Measurements from ENCODE around the gene KCNT2. TPM values are rescaled to one million over a fixed set of nuclear protein-coding genes. Genes with fewer than 3 reads are reported as not detected.

Gene KCNT2
- total and polyA plus RNA-seq, 5 donors from 2014 or later = not detected

DNA sequence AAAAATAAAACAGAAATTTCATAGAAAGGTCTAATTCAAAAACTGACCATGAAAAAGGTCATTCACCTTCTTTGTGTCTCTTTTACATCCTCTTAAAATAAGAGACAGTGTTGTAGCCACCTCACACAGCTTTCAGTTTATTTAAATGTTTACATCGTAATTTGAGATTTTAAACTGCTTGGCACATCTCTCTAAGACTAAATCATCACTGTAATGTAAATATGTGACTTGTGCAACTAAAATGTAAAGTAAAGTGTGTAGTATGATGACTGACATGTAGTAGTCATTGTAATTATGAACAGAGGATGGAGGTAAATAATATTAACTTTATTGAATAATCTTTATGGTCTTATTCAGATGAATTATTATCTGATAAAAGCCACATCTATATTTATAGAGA lies 283.9 kb downstream of the KCNT2 start:
- H3K36me3 ChIP-seq (ENCODE audit: control insufficient read depth, insufficient read depth, low read length) = no peaks in the 10 kb centered on the region
- H3K9me3 Mint-ChIP-seq = peaks cover 0 to 5% (median 0%) of the 10 kb centered on the region in 7 donors
- peak overlapping the region in 1 of 3 donors; percentile 14 for H3K27ac Mint-ChIP-seq
- H3K9me3 ChIP-seq (ENCODE audit: control insufficient read depth in 2 of 2, low read length in 2 of 2) = no peaks in the 10 kb centered on the region
- H3K27me3 Mint-ChIP-seq = no peaks in the 10 kb centered on the region
- H3K4me3 Mint-ChIP-seq = no peak overlapping the region
- H3K27ac ChIP-seq (ENCODE audit: insufficient read depth, low read length, poor library complexity, severe bottlenecking) = no peak overlapping the region
- H3K27me3 ChIP-seq (ENCODE audit: control insufficient read depth, insufficient read depth, low read length) = no peaks in the 10 kb centered on the region
- ATAC-seq (ENCODE audit: low read depth in 2 of 2) (no peak), DNase-seq (no peak)
- no peaks in the 10 kb centered on the region for H3K4me1 ChIP-seq (ENCODE audit: control insufficient read depth, insufficient read depth, low read length, poor library complexity, severe bottlenecking)
- no peak overlapping the region for H3K4me3 ChIP-seq (ENCODE audit: low read depth, low read length)
- no peaks in the 10 kb centered on the region for H3K4me1 Mint-ChIP-seq
- H3K36me3 Mint-ChIP-seq = no peaks in the 10 kb centered on the region

DNA sequence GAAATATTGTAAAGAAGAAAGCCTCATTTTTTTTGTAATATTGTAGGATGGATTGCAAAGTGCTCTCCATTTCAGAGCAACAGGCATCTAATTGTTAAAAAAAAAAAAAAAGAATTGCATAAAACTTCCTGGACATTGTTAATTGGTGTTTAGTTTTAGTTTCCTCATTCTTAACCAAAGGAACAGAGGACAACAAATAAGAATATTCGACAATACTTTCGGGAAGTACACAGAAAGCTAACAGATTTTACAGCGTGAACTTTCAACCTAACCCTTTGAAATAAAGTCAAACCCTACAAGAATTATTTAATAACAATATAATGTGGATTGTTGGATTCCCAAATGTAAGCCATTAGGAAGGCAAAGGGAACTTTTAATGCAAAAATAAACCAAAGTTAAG lies 284.4 kb downstream of the KCNT2 start:
- no peaks in the 10 kb centered on the region for H3K9me3 ChIP-seq (ENCODE audit: control insufficient read depth in 2 of 2, low read length in 2 of 2)
- no peak overlapping the region for H3K4me3 ChIP-seq (ENCODE audit: low read depth, low read length)
- DNase-seq = no peak
- no peaks in the 10 kb centered on the region for H3K36me3 ChIP-seq (ENCODE audit: control insufficient read depth, insufficient read depth, low read length)
- ATAC-seq (ENCODE audit: low read depth in 2 of 2) = no peak
- H3K27ac ChIP-seq (ENCODE audit: insufficient read depth, low read length, poor library complexity, severe bottlenecking) = no peak overlapping the region
- Mint-ChIP-seq H3K4me1 (no peaks in the 10 kb centered on the region), H3K27ac (no peak overlapping the region), H3K27me3 (no peaks in the 10 kb centered on the region), H3K36me3 (no peaks in the 10 kb centered on the region), H3K4me3 (no peak overlapping the region), H3K9me3 (peaks cover 0 to 5% (median 0%) of the 10 kb centered on the region in 7 donors)
- H3K27me3 ChIP-seq (ENCODE audit: control insufficient read depth, insufficient read depth, low read length) = no peaks in the 10 kb centered on the region
- H3K4me1 ChIP-seq (ENCODE audit: control insufficient read depth, insufficient read depth, low read length, poor library complexity, severe bottlenecking) = no peaks in the 10 kb centered on the region

DNA sequence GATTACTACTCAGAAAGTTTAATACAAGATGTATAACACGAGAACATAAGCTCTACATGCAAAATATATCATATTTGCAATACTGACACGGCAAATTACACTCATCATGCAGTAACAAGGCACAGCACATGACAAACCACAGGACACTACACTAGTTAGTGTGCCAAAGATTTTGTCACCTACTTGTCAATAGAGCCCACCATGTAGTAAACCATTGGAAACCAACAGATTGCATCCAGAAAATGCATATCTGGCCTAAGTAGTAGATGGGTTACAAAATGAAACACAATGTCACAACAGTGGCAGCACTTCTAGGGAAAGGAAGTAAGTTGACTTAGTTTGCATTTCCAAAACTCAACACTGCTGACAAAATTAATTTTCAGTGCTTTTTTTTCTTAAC lies 288.9 kb downstream of the KCNT2 start:
- Histone ChIP-seq H3K9me3 (ENCODE audit: control insufficient read depth in 2 of 2, low read length in 2 of 2) (no peaks in the 10 kb centered on the region), H3K27ac (ENCODE audit: insufficient read depth, low read length, poor library complexity, severe bottlenecking) (no peak overlapping the region), H3K27me3 (ENCODE audit: control insufficient read depth, insufficient read depth, low read length) (no peaks in the 10 kb centered on the region), H3K4me3 (ENCODE audit: low read depth, low read length) (no peak overlapping the region), H3K36me3 (ENCODE audit: control insufficient read depth, insufficient read depth, low read length) (no peaks in the 10 kb centered on the region), H3K4me1 (ENCODE audit: control insufficient read depth, insufficient read depth, low read length, poor library complexity, severe bottlenecking) (no peaks in the 10 kb centered on the region)
- H3K27ac Mint-ChIP-seq = no peak overlapping the region
- no peaks in the 10 kb centered on the region for H3K36me3 Mint-ChIP-seq
- no peaks in the 10 kb centered on the region for H3K27me3 Mint-ChIP-seq
- ATAC-seq (ENCODE audit: low read depth in 2 of 2) = no peak
- no peak overlapping the region for H3K4me3 Mint-ChIP-seq
- H3K9me3 Mint-ChIP-seq = no peaks in the 10 kb centered on the region
- no peaks in the 10 kb centered on the region for H3K4me1 Mint-ChIP-seq
- DNase-seq = no peak

DNA sequence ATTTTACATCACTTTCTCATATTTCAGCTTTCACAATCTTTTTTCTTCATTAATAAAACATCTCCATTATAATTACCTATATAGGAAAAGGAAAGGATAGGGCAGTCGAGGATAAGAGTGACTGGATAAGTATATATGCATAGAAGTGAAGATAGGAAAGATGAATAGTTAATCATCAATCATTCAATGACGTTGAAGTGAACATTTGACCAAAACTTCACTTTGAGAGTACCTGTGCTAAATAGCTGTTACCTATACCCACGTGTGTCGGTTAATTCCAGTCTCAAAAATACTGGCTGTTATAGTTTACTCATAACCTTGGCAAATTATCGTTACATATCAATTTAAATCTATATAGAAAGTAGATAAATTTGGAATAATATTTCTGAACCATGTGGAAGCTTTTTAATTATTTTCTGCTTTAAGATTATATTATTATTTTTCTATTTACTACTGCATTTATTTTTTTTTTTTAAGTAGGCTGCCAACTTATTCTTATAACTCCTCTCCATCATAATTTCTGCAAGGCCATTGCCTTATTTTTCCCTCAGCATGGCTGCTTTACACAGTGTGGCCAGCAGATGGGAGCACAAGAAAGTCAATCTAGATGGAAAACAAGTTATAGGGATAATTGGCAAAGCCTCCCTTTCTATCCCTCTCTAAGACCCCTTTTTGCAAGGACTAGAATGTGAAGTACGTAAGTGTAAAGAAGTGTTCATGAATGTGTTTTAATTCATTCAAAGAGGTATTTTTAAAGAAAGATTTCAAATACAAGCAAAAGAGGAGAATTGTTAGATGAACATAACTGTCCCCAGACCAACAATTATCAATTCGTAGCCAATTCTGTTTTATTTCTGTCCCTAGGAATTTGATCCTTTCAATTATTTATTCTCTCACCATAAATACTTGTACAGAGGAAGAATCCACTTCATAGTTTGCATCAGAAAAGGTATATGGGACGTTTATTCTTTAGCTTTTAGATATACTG lies 290.4 kb downstream of the KCNT2 start:
- H3K27me3 Mint-ChIP-seq = no peaks in the 10 kb centered on the region

DNA sequence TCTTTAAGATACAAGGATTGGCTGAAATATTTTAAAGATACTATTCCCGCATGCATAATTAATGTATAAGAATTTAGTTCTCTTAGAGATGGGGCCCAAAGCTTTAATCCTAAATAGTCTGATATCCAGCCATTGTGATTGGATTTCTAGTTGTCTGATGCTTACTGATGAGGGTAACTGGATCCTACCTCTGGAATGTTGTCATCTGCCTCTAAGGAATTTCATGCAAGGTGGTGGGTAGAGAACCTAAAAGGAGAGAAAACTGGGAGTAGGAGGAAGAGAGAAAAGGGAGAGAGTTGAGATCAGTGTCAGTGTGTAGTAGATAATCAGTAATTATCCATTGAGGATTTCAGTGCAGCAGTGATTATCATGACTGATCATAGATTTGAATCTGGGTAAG lies 295.5 kb downstream of the KCNT2 start:
- Histone ChIP-seq H3K9me3 (ENCODE audit: control insufficient read depth in 2 of 2, low read length in 2 of 2) (no peaks in the 10 kb centered on the region), H3K36me3 (ENCODE audit: control insufficient read depth, insufficient read depth, low read length) (no peaks in the 10 kb centered on the region), H3K27ac (ENCODE audit: insufficient read depth, low read length, poor library complexity, severe bottlenecking) (no peak overlapping the region), H3K4me1 (ENCODE audit: control insufficient read depth, insufficient read depth, low read length, poor library complexity, severe bottlenecking) (no peaks in the 10 kb centered on the region), H3K4me3 (ENCODE audit: low read depth, low read length) (no peak overlapping the region), H3K27me3 (ENCODE audit: control insufficient read depth, insufficient read depth, low read length) (no peaks in the 10 kb centered on the region)
- H3K36me3 Mint-ChIP-seq = no peaks in the 10 kb centered on the region
- H3K9me3 Mint-ChIP-seq = peaks cover 0 to 4% (median 2%) of the 10 kb centered on the region in 7 donors
- H3K4me1 Mint-ChIP-seq = no peaks in the 10 kb centered on the region
- H3K27ac Mint-ChIP-seq = no peak overlapping the region
- no peaks in the 10 kb centered on the region for H3K27me3 Mint-ChIP-seq
- no peak for ATAC-seq (ENCODE audit: low read depth in 2 of 2)
- H3K4me3 Mint-ChIP-seq = no peak overlapping the region
- DNase-seq = no peak

More for the DNA sequence above, 290.4 kb downstream of the KCNT2 start:
- ATAC-seq (ENCODE audit: low read depth in 2 of 2) = no peak
- no peaks in the 10 kb centered on the region for H3K36me3 Mint-ChIP-seq
- H3K4me1 Mint-ChIP-seq = no peaks in the 10 kb centered on the region
- Histone ChIP-seq H3K9me3 (ENCODE audit: control insufficient read depth in 2 of 2, low read length in 2 of 2) (no peaks in the 10 kb centered on the region), H3K4me3 (ENCODE audit: low read depth, low read length) (no peak overlapping the region), H3K27ac (ENCODE audit: insufficient read depth, low read length, poor library complexity, severe bottlenecking) (no peak overlapping the region), H3K36me3 (ENCODE audit: control insufficient read depth, insufficient read depth, low read length) (no peaks in the 10 kb centered on the region), H3K27me3 (ENCODE audit: control insufficient read depth, insufficient read depth, low read length) (no peaks in the 10 kb centered on the region), H3K4me1 (ENCODE audit: control insufficient read depth, insufficient read depth, low read length, poor library complexity, severe bottlenecking) (no peaks in the 10 kb centered on the region)
- H3K27ac Mint-ChIP-seq = no peak overlapping the region
- no peak overlapping the region for H3K4me3 Mint-ChIP-seq
- H3K9me3 Mint-ChIP-seq = peaks cover 0 to 3% (median 0%) of the 10 kb centered on the region in 7 donors
- DNase-seq = no peak

DNA sequence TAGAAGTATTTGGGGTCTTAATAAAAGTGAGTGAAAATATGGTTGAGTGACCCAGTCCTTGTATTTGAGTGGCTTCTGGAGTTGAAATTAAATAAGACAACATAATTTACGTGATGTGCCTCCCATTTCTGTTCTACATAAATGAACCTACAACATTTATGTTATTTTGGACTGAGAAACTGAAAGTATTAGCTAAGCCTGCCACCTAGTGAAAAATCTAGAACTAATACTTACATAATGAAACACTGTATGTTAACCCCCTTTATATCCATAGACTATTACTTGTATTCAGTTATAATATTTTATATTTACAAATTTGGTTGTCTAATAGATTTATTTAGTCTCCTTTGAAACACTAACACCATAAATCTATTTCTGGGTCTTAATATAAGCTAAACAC lies 298.9 kb downstream of the KCNT2 start:
- Mint-ChIP-seq H3K9me3 (peaks cover 0 to 10% (median 3%) of the 10 kb centered on the region in 7 donors), H3K27me3 (no peaks in the 10 kb centered on the region), H3K4me1 (no peaks in the 10 kb centered on the region), H3K27ac (no peak overlapping the region), H3K4me3 (no peak overlapping the region), H3K36me3 (no peaks in the 10 kb centered on the region)
- Histone ChIP-seq H3K36me3 (ENCODE audit: control insufficient read depth, insufficient read depth, low read length) (no peaks in the 10 kb centered on the region), H3K4me1 (ENCODE audit: control insufficient read depth, insufficient read depth, low read length, poor library complexity, severe bottlenecking) (no peaks in the 10 kb centered on the region), H3K27me3 (ENCODE audit: control insufficient read depth, insufficient read depth, low read length) (no peaks in the 10 kb centered on the region), H3K9me3 (ENCODE audit: control insufficient read depth in 2 of 2, low read length in 2 of 2) (no peaks in the 10 kb centered on the region), H3K4me3 (ENCODE audit: low read depth, low read length) (no peak overlapping the region), H3K27ac (ENCODE audit: insufficient read depth, low read length, poor library complexity, severe bottlenecking) (no peak overlapping the region)
- DNase-seq (no peak), ATAC-seq (ENCODE audit: low read depth in 2 of 2) (no peak)

DNA sequence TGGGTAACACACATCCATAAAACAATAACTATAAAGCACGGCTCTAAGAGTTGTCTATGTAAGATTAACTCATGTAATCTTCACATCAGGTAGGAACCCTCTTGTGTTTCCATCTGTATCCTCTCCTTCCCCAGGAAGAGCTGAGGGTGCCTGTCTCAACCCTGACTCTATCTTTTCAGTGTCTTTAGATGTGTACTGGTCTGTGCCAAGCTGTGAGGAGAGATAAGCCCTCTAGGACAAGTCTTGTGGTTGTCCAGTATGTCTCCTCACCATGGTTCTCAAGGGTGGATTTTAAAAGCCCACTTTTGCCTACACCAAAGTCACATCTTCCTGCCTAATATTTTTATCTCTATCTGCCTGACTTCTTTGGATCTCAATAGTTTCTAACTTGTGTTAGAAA lies 300.1 kb downstream of the KCNT2 start:
- no peaks in the 10 kb centered on the region for H3K4me1 Mint-ChIP-seq
- H3K4me1 ChIP-seq (ENCODE audit: control insufficient read depth, insufficient read depth, low read length, poor library complexity, severe bottlenecking) = no peaks in the 10 kb centered on the region
- no peak overlapping the region for H3K27ac ChIP-seq (ENCODE audit: insufficient read depth, low read length, poor library complexity, severe bottlenecking)
- H3K4me3 Mint-ChIP-seq = no peak overlapping the region
- DNase-seq = no peak
- ATAC-seq (ENCODE audit: low read depth in 2 of 2) = no peak
- H3K27me3 ChIP-seq (ENCODE audit: control insufficient read depth, insufficient read depth, low read length) = no peaks in the 10 kb centered on the region
- no peaks in the 10 kb centered on the region for H3K27me3 Mint-ChIP-seq
- H3K36me3 ChIP-seq (ENCODE audit: control insufficient read depth, insufficient read depth, low read length) = no peaks in the 10 kb centered on the region
- H3K27ac Mint-ChIP-seq = no peak overlapping the region
- peaks cover 0 to 10% (median 2%) of the 10 kb centered on the region in 7 donors for H3K9me3 Mint-ChIP-seq
- H3K36me3 Mint-ChIP-seq = no peaks in the 10 kb centered on the region
- no peaks in the 10 kb centered on the region for H3K9me3 ChIP-seq (ENCODE audit: control insufficient read depth in 2 of 2, low read length in 2 of 2)
- no peak overlapping the region for H3K4me3 ChIP-seq (ENCODE audit: low read depth, low read length)

DNA sequence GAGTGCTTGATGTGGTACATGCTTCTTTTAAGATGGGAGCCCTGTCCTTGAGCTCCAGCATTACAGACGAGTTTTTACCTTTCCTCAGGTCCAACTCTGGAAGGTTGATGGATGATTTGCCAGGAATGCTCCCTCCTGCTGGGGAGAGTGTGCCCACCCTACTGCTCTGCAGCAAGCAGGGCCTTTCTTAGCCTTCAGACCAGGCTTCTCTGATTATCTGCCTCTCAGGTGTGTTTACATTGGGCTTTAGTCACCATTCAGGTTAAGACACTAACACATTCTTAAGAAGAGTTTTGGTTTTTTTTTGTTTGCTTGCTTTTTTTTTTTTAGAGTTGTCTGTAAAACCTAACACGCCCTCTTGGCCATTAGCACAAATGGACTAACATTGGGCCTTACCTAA lies 301.8 kb downstream of the KCNT2 start:
- no peak overlapping the region for H3K27ac ChIP-seq (ENCODE audit: insufficient read depth, low read length, poor library complexity, severe bottlenecking)
- H3K9me3 ChIP-seq (ENCODE audit: control insufficient read depth in 2 of 2, low read length in 2 of 2) = no peaks in the 10 kb centered on the region
- Mint-ChIP-seq H3K4me3 (no peak overlapping the region), H3K27ac (no peak overlapping the region), H3K36me3 (no peaks in the 10 kb centered on the region), H3K4me1 (no peaks in the 10 kb centered on the region), H3K9me3 (peaks cover 0 to 10% (median 2%) of the 10 kb centered on the region in 7 donors), H3K27me3 (no peaks in the 10 kb centered on the region)
- no peak for ATAC-seq (ENCODE audit: low read depth in 2 of 2)
- no peak overlapping the region for H3K4me3 ChIP-seq (ENCODE audit: low read depth, low read length)
- no peak for DNase-seq
- H3K27me3 ChIP-seq (ENCODE audit: control insufficient read depth, insufficient read depth, low read length) = no peaks in the 10 kb centered on the region
- H3K36me3 ChIP-seq (ENCODE audit: control insufficient read depth, insufficient read depth, low read length) = no peaks in the 10 kb centered on the region
- H3K4me1 ChIP-seq (ENCODE audit: control insufficient read depth, insufficient read depth, low read length, poor library complexity, severe bottlenecking) = no peaks in the 10 kb centered on the region
